HCT116 (cell line): ENCODE data around the gene SYAP1. TPM values are rescaled to one million over a fixed set of nuclear protein-coding genes. Genes with fewer than 3 reads are reported as not detected.
"Not testable (repeated sequence)": the region's sequence is repeated elsewhere in the genome, so short reads cannot be mapped to it uniquely, and the experiment has no call there.

Experiments
- ATAC-seq: fragments of 200-7000 bp; cut with Tn5 transposase; 2 replicates; pipeline ENCODE4 v1.9.1; 2020; ENCODE audit warnings: mild to moderate bottlenecking, moderate library complexity
- BruUV-seq: library from RNA; stranded (reverse); fragments of 400-500 nt; replicated peaks from 2 replicates; lab custom pipeline; 2021; lab: Mats Ljungman, UMichigan
- CTCF ChIA-PET: fragments of 300-600 bp; sonication (Branson Sonifier 250); formaldehyde crosslinking; loops from one replicate; lab custom pipeline; 2021; ENCODE audit warnings: antibody characterized with exemption; lab: Charles Lee
- POLR2A ChIA-PET: fragments of 300-600, 350-600 bp; sonication (Branson Sonifier 250); formaldehyde crosslinking; loops from one replicate; lab custom pipeline; 2021; ENCODE audit warnings: antibody characterized with exemption; lab: Charles Lee
- RAD21 ChIA-PET, 2 experiments: fragments of 300-600 bp; sonication (Branson Sonifier 250); formaldehyde crosslinking; loops; one replicate each; lab custom pipeline; 2023; ENCODE audit warnings: low total read pairs in 2 of 2; ENCODE audit not compliant: uncharacterized antibody in 2 of 2, unreplicated experiment in 2 of 2, low non-redundant PET in 1 of 2; lab: Charles Lee
- DNase-seq: peaks from one replicate; pipeline ENCODE4 v3.0.0-alpha.2; 2010; ENCODE audit warnings: low read depth, low spot score
- H2AFZ ChIP-seq: fragments of 200-600 bp; shearing (Covaris generic), sonication (generic); 2 replicates; pipeline ENCODE4 v1.6.1; 2017; ENCODE audit warnings: low read depth, mixed run types, mixed read lengths, antibody characterized with exemption, low read length; ENCODE audit not compliant: poor library complexity, severe bottlenecking
- H3K27ac ChIP-seq: 2 replicates; pipeline ENCODE4 v1.5.1; 2012; ENCODE audit warnings: low read depth, low read length
- H3K27me3 ChIP-seq: fragments of 200-600 bp; sonication (generic); 2 replicates; pipeline ENCODE4 v1.6.1; 2016; ENCODE audit warnings: mixed run types, low read length, mixed read lengths; ENCODE audit not compliant: insufficient read depth
- H3K36me3 ChIP-seq, 2 experiments: fragments of 200-500 bp in 1 of 2; fragments of 200-600 bp in 1 of 2; sonication (Bioruptor generic) in 1 of 2; sonication (generic) in 1 of 2; 2 replicates each; pipeline versions ENCODE4 v1.5.1 to v1.6.1; 2014 to 2016; ENCODE audit warnings: low read length in 2 of 2, inconsistent platforms in 1 of 2, mixed read lengths in 1 of 2, mixed run types in 1 of 2; ENCODE audit not compliant: insufficient read depth in 2 of 2, control insufficient read depth in 1 of 2
- H3K4me1 ChIP-seq, 2 experiments: fragments of 200-600 bp in 1 of 2; sonication (generic) in 1 of 2; 2 replicates each; pipeline versions ENCODE4 v1.5.1 to v1.6.1; 2012 to 2017; ENCODE audit warnings: low read length in 2 of 2, inconsistent platforms in 1 of 2, mild to moderate bottlenecking in 1 of 2, mixed read lengths in 1 of 2, mixed run types in 1 of 2, moderate library complexity in 1 of 2; ENCODE audit not compliant: insufficient read depth in 2 of 2, control insufficient read depth in 1 of 2
- H3K4me2 ChIP-seq: fragments of 200-600 bp; sonication (generic); 2 replicates; pipeline ENCODE4 v1.6.1; 2017; ENCODE audit warnings: mixed run types, low read length, mixed read lengths
- H3K4me3 ChIP-seq, 2 experiments: fragments of 200-600 bp in 1 of 2; sonication (generic) in 1 of 2; replicated peaks in 1 of 2; 2 replicates each; pipeline ENCODE4 v1.5.1; 2011 to 2016; ENCODE audit warnings: low read length in 2 of 2, control low read depth in 1 of 2, low read depth in 1 of 2, mild to moderate bottlenecking in 1 of 2, mixed read lengths in 1 of 2, mixed run types in 1 of 2
- H3K79me2 ChIP-seq: fragments of 200-600 bp; sonication (generic); 2 replicates; pipeline ENCODE4 v1.6.1; 2017; ENCODE audit warnings: mild to moderate bottlenecking, mixed run types, low read length, moderate library complexity, mixed read lengths; ENCODE audit not compliant: insufficient read depth
- H3K9ac ChIP-seq: fragments of 200-600 bp; sonication (generic); 2 replicates; pipeline ENCODE4 v1.6.1; 2016; ENCODE audit warnings: low read length, mixed read lengths
- H3K9me2 ChIP-seq: fragments of 200-600 bp; sonication (generic), shearing (Covaris generic); 2 replicates; pipeline ENCODE4 v1.6.1; 2017; ENCODE audit warnings: mixed run types, mild to moderate bottlenecking, moderate library complexity; ENCODE audit not compliant: insufficient read depth
- H3K9me3 ChIP-seq, 2 experiments: fragments of 200-500 bp in 1 of 2; fragments of 200-600 bp in 1 of 2; sonication (Bioruptor generic) in 1 of 2; sonication (generic) in 1 of 2; 2 replicates each; pipeline ENCODE4 v1.6.1; 2014 to 2017; ENCODE audit warnings: low read length in 2 of 2, mixed read lengths in 2 of 2, inconsistent platforms in 1 of 2, low read depth in 1 of 2, mild to moderate bottlenecking in 1 of 2, mixed run types in 1 of 2, moderate library complexity in 1 of 2; ENCODE audit not compliant: control insufficient read depth in 1 of 2, insufficient read depth in 1 of 2
- H4K20me1 ChIP-seq: fragments of 200-600 bp; sonication (generic), shearing (Covaris generic); 2 replicates; pipeline ENCODE4 v1.6.1; 2017; ENCODE audit warnings: mixed run types, mild to moderate bottlenecking, moderate library complexity; ENCODE audit not compliant: insufficient read depth
- CBX3 ChIP-seq: IDR thresholded peaks from 2 replicates; pipeline ENCODE4 v1.6.1; 2012; ENCODE audit warnings: low read depth
- POLR2A ChIP-seq: IDR thresholded peaks from 2 replicates; pipeline ENCODE4 v1.7.0; 2011; ENCODE audit warnings: borderline replicate concordance; ENCODE audit not compliant: insufficient read depth, insufficient read length; ENCODE audit errors: extremely low read depth
- ZFX ChIP-seq: fragments of 450-650 bp; IDR thresholded peaks from 2 replicates; pipeline ENCODE4 v1.6.1; 2017
- ZNF274 ChIP-seq: fragments of 200-500 bp; sonication (Bioruptor generic); IDR thresholded peaks from 2 replicates; pipeline ENCODE4 v1.6.1; 2014; ENCODE audit warnings: mild to moderate bottlenecking, low read depth, low read length, inconsistent platforms
- intact Hi-C: fragments of 100-400 bp; cut with micrococcal nuclease; formaldehyde crosslinking; loops from 2 replicates; pipeline ENCODE4 v1.10.0; 2022
- total RNA-seq: library from RNA; stranded (reverse); gene quantifications from one replicate; pipeline ENCODE4 v1.2.1, GENCODE V29; 2021; ENCODE audit not compliant: unreplicated experiment

The SYAP1 gene
- total RNA-seq, 1 experiment from 2014 or later: 24.8 TPM

DNA sequence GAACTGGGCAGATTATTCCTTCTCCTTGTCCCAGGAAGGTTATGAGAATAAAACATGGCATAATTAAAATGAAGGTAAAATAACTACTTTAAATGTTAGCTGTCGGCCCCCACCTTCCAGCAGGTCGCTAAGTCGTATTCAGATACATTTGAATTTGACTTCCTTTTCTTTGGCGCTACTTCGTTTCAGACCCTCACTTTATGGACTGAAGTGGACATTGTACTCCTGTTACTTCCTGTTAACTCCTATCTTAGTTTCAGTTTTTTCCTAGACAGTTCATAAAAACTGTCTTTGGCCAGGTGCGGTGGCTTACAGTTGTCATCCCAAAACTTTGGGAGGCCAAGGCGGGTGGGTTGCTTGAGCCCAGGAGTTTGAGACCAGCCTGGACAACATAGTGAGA lies 5.7 kb downstream of the SYAP1 start:
- Histone ChIP-seq H3K27ac (no peak overlapping the region), H3K9ac (no peak overlapping the region)
- TF ChIP-seq CBX3 (no peak), ZFX (no peak), POLR2A (no peak), ZNF274 (no peak)
- TF ChIP-seq, all 23 proteins: peak for 0
- no peaks in the 10 kb centered on the region for H3K27me3 ChIP-seq
- no peaks in the 10 kb centered on the region for H3K36me3 ChIP-seq
- CTCF ChIA-PET: no interaction called here
- H3K4me3 ChIP-seq: no peak overlapping the region
- no peak for DNase-seq
- RAD21 ChIA-PET: no interaction called here
- no peaks in the 10 kb centered on the region for H3K9me3 ChIP-seq
- no peaks in the 10 kb centered on the region for H4K20me1 ChIP-seq
- H3K4me1 ChIP-seq: peaks cover 0 to 7% of the 10 kb centered on the region in 2 experiments; a peak in 1 of 4 replicates
- BruUV-seq: no TSS peak
- no peak for ATAC-seq
- no peak overlapping the region for H3K4me2 ChIP-seq
- POLR2A ChIA-PET: no interaction called here
- no peak overlapping the region for H2AFZ ChIP-seq
- H3K9me2 ChIP-seq: no peaks in the 10 kb centered on the region
- intact Hi-C loops: no loop called here
- peaks cover 69% of the 10 kb centered on the region for H3K79me2 ChIP-seq

DNA sequence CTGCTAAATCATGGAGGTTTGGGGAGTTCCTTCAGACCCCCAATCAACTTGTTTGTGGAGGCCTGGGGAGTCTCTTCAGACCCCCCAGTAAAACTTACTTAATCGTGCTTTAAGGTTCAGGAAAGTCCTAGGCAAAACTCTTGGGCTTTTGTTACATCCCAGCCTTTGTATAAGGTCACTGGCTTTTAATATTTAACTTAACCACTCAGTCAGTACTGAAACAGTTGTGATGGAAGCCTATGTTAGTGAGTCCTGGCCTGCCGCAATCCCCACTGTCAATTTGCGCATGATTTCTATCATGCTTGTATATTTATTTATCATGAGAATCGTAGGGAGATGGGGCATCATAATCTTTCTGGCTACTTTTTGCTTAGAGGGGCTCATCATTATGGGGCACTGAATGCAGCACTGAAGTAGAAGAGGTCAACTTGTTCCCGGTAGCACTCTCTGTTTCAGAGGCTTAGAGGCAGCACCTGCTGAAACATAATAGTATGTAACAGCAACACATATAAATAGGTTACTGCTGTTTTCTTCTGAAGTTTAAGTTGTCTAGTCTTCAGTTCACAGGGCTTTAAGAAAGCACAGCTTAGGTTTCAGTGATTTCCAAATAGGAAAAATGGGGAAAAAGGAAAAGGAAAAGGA lies 7.1 kb downstream of the SYAP1 start:
- POLR2A ChIA-PET, H3K4me2 ChIP-seq, H3K4me1 ChIP-seq, H3K27ac ChIP-seq, H2AFZ ChIP-seq, RAD21 ChIA-PET, H3K9me2 ChIP-seq, H3K9ac ChIP-seq, DNase-seq, H3K27me3 ChIP-seq, BruUV-seq, H3K36me3 ChIP-seq, H4K20me1 ChIP-seq, intact Hi-C loops, H3K9me3 ChIP-seq, CTCF ChIA-PET, ATAC-seq, H3K4me3 ChIP-seq: not testable (repeated sequence)
- H3K79me2 ChIP-seq: peaks cover 61% of the 10 kb centered on the region
